H1 (cell line): Measurements from ENCODE around the gene NCOA6.

Source experiments
- CTCF ChIP-seq, 3 experiments: IDR thresholded peaks; 1 replicate in 2 of 3; 2 replicates in 1 of 3; pipeline versions ENCODE4 v1.5.1 to v1.6.1; 2011; ENCODE audit warnings: low read length in 3 of 3, mild to moderate bottlenecking in 3 of 3, inconsistent platforms in 2 of 3, low read depth in 1 of 3, moderate library complexity in 1 of 3; ENCODE audit not compliant: insufficient read depth in 1 of 3; ENCODE audit errors: control extremely low read depth in 1 of 3
- EGR1 ChIP-seq: IDR thresholded peaks from 2 replicates; pipeline ENCODE4 v1.6.1; 2011; ENCODE audit warnings: low read depth, low read length, borderline replicate concordance
- EZH2 ChIP-seq: fragments of 200-600 bp; sonication (generic); IDR thresholded peaks from 2 replicates; pipeline ENCODE4 v1.7.1; 2012; ENCODE audit warnings: low read depth, mild to moderate bottlenecking, moderate library complexity, low read length, inconsistent platforms; ENCODE audit not compliant: severe bottlenecking
- NANOG ChIP-seq: IDR thresholded peaks from 2 replicates; pipeline ENCODE4 v1.6.1; 2011; ENCODE audit warnings: low read length, low read depth, mild to moderate bottlenecking, inconsistent platforms; ENCODE audit not compliant: insufficient read depth, poor library complexity, severe bottlenecking
- RFX5 ChIP-seq: IDR thresholded peaks from 2 replicates; pipeline ENCODE4 v1.6.1; 2011; ENCODE audit warnings: low read depth, low read length, improper control_type of control experiment, borderline replicate concordance
- ZNF274 ChIP-seq: IDR thresholded peaks from 2 replicates; pipeline ENCODE4 v1.7.0; 2012; ENCODE audit warnings: low read length, borderline replicate concordance; ENCODE audit errors: extremely low read depth

GRCh38 chr20:34771680-34772081 is 53.8 kb downstream of the NCOA6 start:
- no peak for TF ChIP-seq EGR1
- TF ChIP-seq EZH2: no peak
- no peak for TF ChIP-seq NANOG
- TF ChIP-seq ZNF274: no peak
- no peak for TF ChIP-seq CTCF (IDR thresholded peaks at IDR 0.05; ENCODE audit: control extremely low read depth in 1 of 3, insufficient read depth in 1 of 3, low read depth in 1 of 3, low read length in 3 of 3)
- TF ChIP-seq RFX5: no peak
